Gastroesophageal sphincter (tissue), 4 donors: ENCODE results near the gene PLCB1. TPM values are rescaled to one million over a fixed set of nuclear protein-coding genes. Genes with fewer than 3 reads are reported as not detected.

ENCODE experiments used
- ATAC-seq: fragments of 150-250 bp; one replicate; pipeline ENCODE4 v1.9.1; 2016; ENCODE audit warnings: mild to moderate bottlenecking, moderate library complexity
- H3K27ac ChIP-seq, 4 donors: fragments of 200-600 bp; sonication (generic) in 3 of 4; 1 replicate in 3 of 4; 2 replicates in 1 of 4; pipeline ENCODE4 v1.5.1; 2016 to 2019
- H3K27me3 ChIP-seq: fragments of 200-600 bp; sonication (generic); one replicate; pipeline ENCODE4 v1.5.1; 2019
- H3K36me3 ChIP-seq, 2 donors: fragments of 200-600 bp; sonication (generic); one replicate each; pipeline ENCODE4 v1.5.1; 2019; ENCODE audit warnings: control low read depth in 1 of 2
- H3K4me1 ChIP-seq, 3 donors: fragments of 200-600 bp; sonication (generic); 1 replicate in 2 of 3; 2 replicates in 1 of 3; pipeline ENCODE4 v1.5.1; 2016 to 2019; ENCODE audit warnings: control low read depth in 2 of 3
- H3K4me3 ChIP-seq, 2 donors: fragments of 200-600 bp; sonication (generic); one replicate each; pipeline ENCODE4 v1.5.1; 2019; ENCODE audit warnings: mild to moderate bottlenecking in 1 of 2, moderate library complexity in 1 of 2
- H3K9me3 ChIP-seq, 3 donors: fragments of 200-600 bp; sonication (generic); one replicate each; pipeline ENCODE4 v1.5.1; 2017 to 2019; ENCODE audit warnings: control low read depth in 2 of 3
- CTCF ChIP-seq, 4 experiments: fragments of 200-600 bp in 2 of 4; fragments of 450-650 bp in 2 of 4; sonication (generic) in 1 of 4; IDR thresholded peaks; one replicate each; pipeline ENCODE4 v1.5.1; 2017 to 2019; ENCODE audit warnings: antibody characterized with exemption in 4 of 4, mild to moderate bottlenecking in 2 of 4, moderate library complexity in 2 of 4
- EP300 ChIP-seq: sonication (generic); formaldehyde crosslinking; IDR thresholded peaks from one replicate; pipeline ENCODE4 v1.6.1; 2017; ENCODE audit warnings: antibody characterized with exemption, mild to moderate bottlenecking
- POLR2A ChIP-seq, 2 donors: fragments of 450-650 bp; IDR thresholded peaks; one replicate each; pipeline ENCODE4 v1.6.1; 2017; ENCODE audit warnings: antibody characterized with exemption in 2 of 2, mild to moderate bottlenecking in 2 of 2, moderate library complexity in 1 of 2
- POLR2AphosphoS5 ChIP-seq: sonication (generic); formaldehyde crosslinking; IDR thresholded peaks from one replicate; pipeline ENCODE4 v1.6.1; 2017; ENCODE audit warnings: antibody characterized with exemption
- WGBS, 2 donors: methylation state at CpG; one replicate each; pipeline ENCODE4 v1.1.5; 2018; ENCODE audit warnings: low coverage in 1 of 2; 5-methylcytosine and 5-hydroxymethylcytosine counted together
- total RNA-seq, 4 donors: library from RNA; depleted of rRNA; stranded (reverse); fragments of >200 nt; gene quantifications; one replicate each; pipeline ENCODE4 v1.1.0, GENCODE V29; 2016

The PLCB1 gene
- total RNA-seq, 4 donors from 2014 or later = 60.8 to 104 (median 69.0) TPM

GRCh38 chr20:8413691-8414090 is 281.6 kb downstream of the PLCB1 start:
- Histone ChIP-seq H3K4me3 (no peak overlapping the region), H3K27me3 (no peaks in the 10 kb centered on the region), H3K9me3 (no peaks in the 10 kb centered on the region), H3K36me3 (no peaks in the 10 kb centered on the region), H3K27ac (no peak overlapping the region), H3K4me1 (peaks cover 0 to 27% (median 0%) of the 10 kb centered on the region in 3 donors)
- WGBS, 2 donors = 94 to 100% methylated on average over 2 of the region's 2 CpGs
- TF ChIP-seq EP300 = no peak
- no peak for TF ChIP-seq POLR2A (IDR thresholded peaks at IDR 0.05)
- TF ChIP-seq POLR2AphosphoS5 = no peak
- TF ChIP-seq CTCF (IDR thresholded peaks at IDR 0.05) = no peak
- ATAC-seq = no peak

GRCh38 chr20:8414586-8415274 is 282.7 kb downstream of the PLCB1 start:
- Histone ChIP-seq H3K4me3 (no peak overlapping the region), H3K4me1 (peaks cover 0 to 23% (median 0%) of the 10 kb centered on the region in 3 donors), H3K27ac (no peak overlapping the region), H3K9me3 (no peaks in the 10 kb centered on the region), H3K36me3 (no peaks in the 10 kb centered on the region), H3K27me3 (no peaks in the 10 kb centered on the region)
- ATAC-seq = peak; percentile 41
- TF ChIP-seq POLR2A (IDR thresholded peaks at IDR 0.05) = no peak
- TF ChIP-seq EP300 = no peak
- no peak for TF ChIP-seq CTCF (IDR thresholded peaks at IDR 0.05)
- TF ChIP-seq POLR2AphosphoS5 = no peak

- Histone ChIP-seq H3K36me3 (no peaks in the 10 kb centered on the region), H3K27ac (no peak overlapping the region), H3K4me1 (no peaks in the 10 kb centered on the region), H3K4me3 (no peak overlapping the region), H3K27me3 (no peaks in the 10 kb centered on the region), H3K9me3 (no peaks in the 10 kb centered on the region)
- TF ChIP-seq POLR2A (IDR thresholded peaks at IDR 0.05) (no peak), POLR2AphosphoS5 (no peak), EP300 (no peak), CTCF (IDR thresholded peaks at IDR 0.05) (no peak)
- 54 to 57% methylated on average over 1 to 2 of the region's 2 CpGs for WGBS, 2 donors
- no peak for ATAC-seq
Observed at GRCh38 chr20:8421981-8422380, 289.9 kb downstream of the PLCB1 start.

GRCh38 chr20:8423482-8423881 is 291.4 kb downstream of the PLCB1 start:
- TF ChIP-seq POLR2AphosphoS5 = no peak
- no peak for TF ChIP-seq POLR2A (IDR thresholded peaks at IDR 0.05)

GRCh38 chr20:8424010-8424409 is 291.9 kb downstream of the PLCB1 start:
- Histone ChIP-seq H3K27me3 (no peaks in the 10 kb centered on the region), H3K36me3 (no peaks in the 10 kb centered on the region), H3K27ac (no peak overlapping the region), H3K4me1 (peaks cover 0 to 11% (median 0%) of the 10 kb centered on the region in 3 donors), H3K9me3 (no peaks in the 10 kb centered on the region), H3K4me3 (no peak overlapping the region)
- no peak for ATAC-seq
- 95 to 100% methylated on average over 1 to 2 of the region's 2 CpGs for WGBS, 2 donors
- TF ChIP-seq POLR2A (IDR thresholded peaks at IDR 0.05) (no peak), CTCF (IDR thresholded peaks at IDR 0.05) (no peak), EP300 (no peak), POLR2AphosphoS5 (no peak)

More at GRCh38 chr20:8423482-8423881, 291.4 kb downstream of the PLCB1 start:
- 88 to 92% methylated on average over 2 of the region's 2 CpGs for WGBS, 2 donors
- Histone ChIP-seq H3K4me3 (no peak overlapping the region), H3K27me3 (no peaks in the 10 kb centered on the region), H3K27ac (no peak overlapping the region), H3K36me3 (no peaks in the 10 kb centered on the region), H3K4me1 (peaks cover 0 to 11% (median 0%) of the 10 kb centered on the region in 3 donors), H3K9me3 (no peaks in the 10 kb centered on the region)
- no peak for ATAC-seq
